SK-N-SH treated with all-trans-retinoic acid at 6 μM for 48 hours (cell line): ENCODE data around the gene VPS50.

Source experiments
- ATAC-seq: fragments of 200-7000 bp; cut with Tn5 transposase; 3 replicates; pipeline ENCODE4 v1.9.1; 2020; ENCODE audit warnings: mild to moderate bottlenecking, moderate library complexity
- ARNTL ChIP-seq: fragments of 450-650 bp; formaldehyde crosslinking; IDR thresholded peaks from 2 replicates; pipeline ENCODE4 v1.5.0; 2020; ENCODE audit warnings: low read depth, mild to moderate bottlenecking, moderate library complexity, borderline replicate concordance
- BACH2 ChIP-seq: fragments of 250-450 bp; sonication (Bioruptor Pico); IDR thresholded peaks from 2 replicates; pipeline ENCODE4 v1.9.0; 2021; ENCODE audit warnings: mild to moderate bottlenecking, borderline replicate concordance
- CREB5 ChIP-seq: fragments of 250-450 bp; sonication (Bioruptor Pico); IDR thresholded peaks from 2 replicates; pipeline ENCODE4 v1.5.1; 2020; ENCODE audit warnings: low read depth, mild to moderate bottlenecking, moderate library complexity
- CSDC2 ChIP-seq: fragments of 250-450 bp; sonication (Bioruptor Pico); IDR thresholded peaks from 2 replicates; pipeline ENCODE4 v1.5.0; 2020; ENCODE audit warnings: mild to moderate bottlenecking, moderate library complexity
- ESRRG ChIP-seq: fragments of 250-450 bp; sonication (Bioruptor Pico); IDR thresholded peaks from 2 replicates; pipeline ENCODE4 v1.6.1; 2021; ENCODE audit warnings: mild to moderate bottlenecking
- GLIS3 ChIP-seq: fragments of 250-450 bp; sonication (Bioruptor Pico); IDR thresholded peaks from 2 replicates; pipeline ENCODE4 v1.5.0; 2020; ENCODE audit warnings: mild to moderate bottlenecking, moderate library complexity
- ISL1 ChIP-seq: fragments of 250-450 bp; sonication (Bioruptor Pico); IDR thresholded peaks from 2 replicates; pipeline ENCODE4 v2.1.2; 2022; ENCODE audit warnings: mild to moderate bottlenecking, moderate library complexity
- OSR1 ChIP-seq: fragments of 250-450 bp; sonication (Bioruptor Pico); IDR thresholded peaks from 2 replicates; pipeline ENCODE4 v1.8.0; 2022; ENCODE audit warnings: moderate library complexity, mild to moderate bottlenecking, inconsistent platforms
- PATZ1 ChIP-seq: fragments of 250-450 bp; sonication (Bioruptor Pico); IDR thresholded peaks from 2 replicates; pipeline ENCODE4 v1.8.0; 2020; ENCODE audit warnings: mild to moderate bottlenecking, moderate library complexity, borderline replicate concordance
- PPARA ChIP-seq: fragments of 250-450 bp; sonication (Bioruptor Pico); IDR thresholded peaks from 2 replicates; pipeline ENCODE4 v1.5.0; 2020; ENCODE audit warnings: mild to moderate bottlenecking, borderline replicate concordance
- RARB ChIP-seq: fragments of 250-450 bp; sonication (Bioruptor Pico); IDR thresholded peaks from 2 replicates; pipeline ENCODE4 v1.8.0; 2021; ENCODE audit warnings: mild to moderate bottlenecking, moderate library complexity
- SNAI2 ChIP-seq: fragments of 250-450 bp; sonication (Bioruptor Pico); IDR thresholded peaks from 2 replicates; pipeline ENCODE4 v1.5.0; 2020; ENCODE audit warnings: mild to moderate bottlenecking, moderate library complexity
- TCF4 ChIP-seq: fragments of 250-450 bp; sonication (Bioruptor Pico); IDR thresholded peaks from 2 replicates; pipeline ENCODE4 v1.8.0; 2021; ENCODE audit warnings: mild to moderate bottlenecking, moderate library complexity, borderline replicate concordance
- TOX ChIP-seq: fragments of 250-450 bp; sonication (Bioruptor Pico); IDR thresholded peaks from 2 replicates; pipeline ENCODE4 v1.8.0; 2021; ENCODE audit warnings: mild to moderate bottlenecking, moderate library complexity, borderline replicate concordance
- TSHZ2 ChIP-seq: fragments of 250-450 bp; sonication (Bioruptor Pico); IDR thresholded peaks from 2 replicates; pipeline ENCODE4 v1.5.0; 2020; ENCODE audit warnings: mild to moderate bottlenecking, moderate library complexity
- ZC3H10 ChIP-seq: fragments of 250-450 bp; sonication (Bioruptor Pico); IDR thresholded peaks from 2 replicates; pipeline ENCODE4 v1.5.1; 2021; ENCODE audit warnings: mild to moderate bottlenecking, moderate library complexity
- ZFP3 ChIP-seq: fragments of 250-450 bp; sonication (Bioruptor Pico); IDR thresholded peaks from 2 replicates; pipeline ENCODE4 v1.5.0; 2020; ENCODE audit warnings: mild to moderate bottlenecking, moderate library complexity
- ZFP30 ChIP-seq: fragments of 450-650 bp; formaldehyde crosslinking; IDR thresholded peaks from 2 replicates; pipeline ENCODE4 v1.5.0; 2022; ENCODE audit warnings: mild to moderate bottlenecking, moderate library complexity
- ZNF565 ChIP-seq: fragments of 450-650 bp; formaldehyde crosslinking; conservative IDR thresholded peaks from 2 replicates; pipeline ENCODE4 v1.5.0; 2020; ENCODE audit warnings: low read depth, mild to moderate bottlenecking, moderate library complexity
- ZNF70 ChIP-seq: fragments of 450-650 bp; formaldehyde crosslinking; IDR thresholded peaks from 2 replicates; pipeline ENCODE4 v1.5.0; 2020; ENCODE audit warnings: mild to moderate bottlenecking, moderate library complexity
- ZNF8 ChIP-seq: fragments of 450-650 bp; formaldehyde crosslinking; IDR thresholded peaks from 2 replicates; pipeline ENCODE4 v1.5.0; 2020; ENCODE audit warnings: mild to moderate bottlenecking, moderate library complexity

The VPS50 gene

GRCh38 chr7:93239824-93240223, 7.7 kb downstream of the VPS50 start:
- TF ChIP-seq CSDC2 (CRISPR knock-in tag) = no peak
- TF ChIP-seq BACH2 (CRISPR knock-in tag) = no peak
- TF ChIP-seq RARB (CRISPR knock-in tag) = no peak
- TF ChIP-seq ZNF565 (CRISPR knock-in tag) = no peak
- TF ChIP-seq ZFP3 (CRISPR knock-in tag) = no peak
- TF ChIP-seq ZFP30 (CRISPR knock-in tag) = no peak
- TF ChIP-seq ZNF70 (CRISPR knock-in tag) = no peak
- no peak for TF ChIP-seq TCF4 (CRISPR knock-in tag)
- no peak for TF ChIP-seq TOX (CRISPR knock-in tag)
- no peak for TF ChIP-seq GLIS3
- TF ChIP-seq ISL1 (CRISPR knock-in tag) = no peak
- no peak for TF ChIP-seq CREB5 (CRISPR knock-in tag)
- TF ChIP-seq ARNTL = no peak
- TF ChIP-seq PPARA = no peak
- TF ChIP-seq ZC3H10 = no peak
- no peak for TF ChIP-seq OSR1
- TF ChIP-seq PATZ1 = no peak
- TF ChIP-seq ESRRG = no peak
- TF ChIP-seq ZNF8 (CRISPR knock-in tag) = no peak
- no peak for TF ChIP-seq TSHZ2 (CRISPR knock-in tag)
- ATAC-seq = no peak

DNA sequence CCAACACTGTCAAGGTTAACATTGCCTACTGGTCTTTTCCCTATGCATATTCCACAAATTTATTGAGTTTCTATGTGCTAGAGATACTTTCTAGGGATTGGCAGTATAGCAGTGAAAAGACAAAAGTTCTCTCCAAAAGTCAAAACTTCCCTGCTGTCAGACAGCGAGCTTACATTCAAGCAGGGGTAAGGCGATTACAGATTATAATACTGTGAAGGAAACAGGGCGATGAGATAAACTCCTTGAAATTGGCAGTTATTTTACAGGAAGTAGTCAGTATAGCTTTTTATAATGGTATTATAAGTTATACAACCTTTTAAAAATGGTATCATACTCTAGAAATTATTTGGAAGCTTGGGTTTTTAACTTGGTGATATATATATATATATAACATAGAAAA, 9.9 kb downstream of the VPS50 start:
- no peak for ATAC-seq
- TF ChIP-seq SNAI2 (CRISPR knock-in tag) (no peak), OSR1 (no peak), TSHZ2 (CRISPR knock-in tag) (no peak), TOX (CRISPR knock-in tag) (no peak), RARB (CRISPR knock-in tag) (no peak), ARNTL (no peak), ZC3H10 (no peak), ZFP30 (CRISPR knock-in tag) (no peak), PPARA (no peak), TCF4 (CRISPR knock-in tag) (no peak), CREB5 (CRISPR knock-in tag) (no peak), ZNF70 (CRISPR knock-in tag) (no peak), BACH2 (CRISPR knock-in tag) (no peak), CSDC2 (CRISPR knock-in tag) (no peak), ZNF565 (CRISPR knock-in tag) (no peak)
